GM12878 (cell line): ENCODE results near the gene FZR1. TPM values are rescaled to one million over a fixed set of nuclear protein-coding genes. Genes with fewer than 3 reads are reported as not detected.

ENCODE experiments used
- ATAC-seq: fragments of 200-7000 bp; cut with Tn5 transposase; 3 replicates; pipeline ENCODE4 v1.9.1; 2020; ENCODE audit warnings: mild to moderate bottlenecking, moderate library complexity
- BruUV-seq: library from RNA; stranded (reverse); fragments of 400-500 nt; replicated peaks from 2 replicates; lab custom pipeline; 2021; lab: Mats Ljungman, UMichigan
- CTCF ChIA-PET: fragments of 300-600 bp; sonication (Branson Sonifier 250); formaldehyde crosslinking; extraction: SDS; loops from one replicate; lab custom pipeline; 2021; ENCODE audit warnings: inconsistent platforms; lab: Yijun Ruan, JAX
- POLR2A ChIA-PET: fragments of 350-600 bp; formaldehyde crosslinking; extraction: SDS; loops from one replicate; lab custom pipeline; 2021; ENCODE audit warnings: inconsistent platforms; lab: Charles Lee
- RAD21 ChIA-PET: fragments of 300-600 bp; sonication (Branson Sonifier 250); formaldehyde crosslinking; loops from one replicate; lab custom pipeline; 2023; ENCODE audit warnings: antibody characterized with exemption; ENCODE audit not compliant: unreplicated experiment; lab: Charles Lee
- SMC1A ChIA-PET: fragments of 300-600 bp; sonication (Branson Sonifier 250); formaldehyde crosslinking; loops from one replicate; lab custom pipeline; 2023; ENCODE audit not compliant: unreplicated experiment, uncharacterized antibody; lab: Charles Lee
- DNase-seq: peaks from one replicate; pipeline ENCODE4 v3.0.0-alpha.2; 2011; ENCODE audit warnings: low read depth, low spot score
- FAIRE-seq: peaks from 3 replicates; lab custom pipeline; 2011; peaks lifted over from hg19 to GRCh38; lab: Jason Lieb, UNC
- H2AFZ ChIP-seq: 2 replicates; pipeline ENCODE4 v1.6.0; 2011; ENCODE audit warnings: low read depth, low read length, control low read depth; ENCODE audit not compliant: control insufficient read depth
- H3K27ac ChIP-seq: 2 replicates; pipeline ENCODE4 v1.5.1; 2011; ENCODE audit warnings: control low read depth; ENCODE audit not compliant: control insufficient read depth, insufficient read depth
- H3K27me3 ChIP-seq, 2 experiments: replicated peaks in 1 of 2; 2 replicates each; pipeline versions ENCODE4 v1.6.0 to v1.6.1; 2011; ENCODE audit warnings: low read length in 1 of 2; ENCODE audit not compliant: control insufficient read depth in 2 of 2, insufficient read depth in 2 of 2
- H3K36me3 ChIP-seq, 2 experiments: 2 replicates each; pipeline ENCODE4 v1.5.1; 2011; ENCODE audit warnings: low read length in 1 of 2; ENCODE audit not compliant: control insufficient read depth in 2 of 2, insufficient read depth in 2 of 2
- H3K4me1 ChIP-seq: 2 replicates; pipeline ENCODE4 v1.6.1; 2011; ENCODE audit warnings: mild to moderate bottlenecking, low read length, moderate library complexity, mixed read lengths; ENCODE audit not compliant: control insufficient read depth, insufficient read depth
- H3K4me2 ChIP-seq: 2 replicates; pipeline ENCODE4 v1.6.0; 2011; ENCODE audit warnings: control low read depth; ENCODE audit not compliant: control insufficient read depth, insufficient read depth
- H3K4me3 ChIP-seq: fragments of 200-600 bp; sonication (generic); 2 replicates; pipeline ENCODE4 v1.5.1; 2016
- H3K79me2 ChIP-seq: 2 replicates; pipeline ENCODE4 v1.6.0; 2011; ENCODE audit warnings: low read length; ENCODE audit not compliant: control insufficient read depth, insufficient read depth
- H3K9ac ChIP-seq: 2 replicates; pipeline ENCODE4 v1.8.0; 2011; ENCODE audit warnings: low read length, control low read depth, mixed read lengths; ENCODE audit not compliant: control insufficient read depth, insufficient read depth
- H3K9me3 ChIP-seq: replicated peaks from 3 replicates; pipeline ENCODE4 v1.5.1; 2011; ENCODE audit warnings: mild to moderate bottlenecking, low read length; ENCODE audit not compliant: control insufficient read depth, insufficient read depth
- H4K20me1 ChIP-seq: 2 replicates; pipeline ENCODE4 v1.6.0; 2011; ENCODE audit not compliant: control insufficient read depth, insufficient read depth
- BRCA1 ChIP-seq: IDR thresholded peaks from 2 replicates; pipeline ENCODE4 v1.6.1; 2011; ENCODE audit warnings: low read depth, low read length, improper control_type of control experiment
- DPF2 ChIP-seq: fragments of 450-650 bp; IDR thresholded peaks from 2 replicates; pipeline ENCODE4 v1.6.1; 2017; ENCODE audit warnings: mild to moderate bottlenecking
- IRF3 ChIP-seq: fragments of 450-650 bp; IDR thresholded peaks from 2 replicates; pipeline ENCODE4 v1.6.1; 2014; ENCODE audit warnings: mild to moderate bottlenecking
- KAT2A ChIP-seq: conservative IDR thresholded peaks from 2 replicates; pipeline ENCODE4 v1.6.1; 2011; ENCODE audit warnings: low read depth, low read length; ENCODE audit not compliant: control insufficient read depth
- NRF1 ChIP-seq: conservative IDR thresholded peaks from 2 replicates; pipeline ENCODE4 v1.6.1; 2011; ENCODE audit warnings: mild to moderate bottlenecking, low read depth, low read length, improper control_type of control experiment
- PBX3 ChIP-seq: IDR thresholded peaks from 2 replicates; pipeline ENCODE4 v1.6.1; 2011; ENCODE audit warnings: mild to moderate bottlenecking, low read depth, low read length, moderate library complexity; ENCODE audit not compliant: insufficient replicate concordance
- SRF ChIP-seq, 2 experiments: IDR thresholded peaks; 2 replicates each; pipeline ENCODE4 v1.6.1; 2011; ENCODE audit warnings: low read depth in 2 of 2, low read length in 2 of 2, mild to moderate bottlenecking in 1 of 2, moderate library complexity in 1 of 2
- ZNF24 ChIP-seq: fragments of 450-650 bp; IDR thresholded peaks from 2 replicates; pipeline ENCODE4 v1.6.1; 2017; ENCODE audit warnings: antibody characterized with exemption, mild to moderate bottlenecking
- WGBS: methylation state at CpG from one replicate; pipeline ENCODE4 v1.1.6; 2016; ENCODE audit warnings: low lambda C conversion rate; ENCODE audit not compliant: insufficient replicate concordance, insufficient coverage; ENCODE audit errors: missing lambda C conversion rate; 5-methylcytosine and 5-hydroxymethylcytosine counted together
- in situ Hi-C: fragments of 300-500 bp; cut with MboI; formaldehyde crosslinking; loops from 9 replicates; pipeline ENCODE4 v1.14.3; 2018; ENCODE audit warnings: mixed read lengths
- intact Hi-C: fragments of 100-400 bp; cut with micrococcal nuclease; formaldehyde crosslinking; loops from one replicate; pipeline ENCODE4 v1.14.2; 2022; ENCODE audit not compliant: unreplicated experiment
- polyA plus RNA-seq, 11 experiments: library from polyadenylated mRNA; depleted of rRNA in 4 of 11; unstranded in 6 of 11; stranded (reverse) in 5 of 11; fragments of >200 nt; fragmentation: Nextera tagmentation in 4 of 11; fragmentation: Illumina TruSeq in 1 of 11; extraction: Ambion mirVana in 4 of 11; extraction: Trizol in 1 of 11; gene quantifications; 1 replicate in 1 of 11; 2 replicates in 10 of 11; pipeline versions ENCODE4 v1.2.1 to v1.2.3, GENCODE V29; 2011 to 2016; ENCODE audit warnings: inconsistent platforms in 2 of 11, missing spikeins in 2 of 11, low read depth in 1 of 11
- total RNA-seq, 4 experiments: library from RNA; depleted of rRNA in 3 of 4; stranded (reverse); fragments of >200 nt in 3 of 4; fragmentation: Illumina TruSeq in 1 of 4; extraction: Trizol in 1 of 4; gene quantifications; 2 replicates each; pipeline versions ENCODE4 v1.2.1 to v1.2.3, GENCODE V29; 2013 to 2021

FZR1 gene
- total and polyA plus RNA-seq, 10 of the 15 experiments (the other 5 are each of a cell fraction or from before 2014, with no cell fraction given), result 0.11 to 44.2 (median 29.3) TPM

GRCh38 chr19:3517638-3518037 lies 11.5 kb downstream of the FZR1 start:
- H3K9ac ChIP-seq, result no peak overlapping the region
- H3K27me3 ChIP-seq, result no peaks in the 10 kb centered on the region
- H3K79me2 ChIP-seq, result peaks cover 5% of the 10 kb centered on the region
- H4K20me1 ChIP-seq, result no peaks in the 10 kb centered on the region
- H3K4me1 ChIP-seq, result peaks cover 4% of the 10 kb centered on the region; the same call in 1 of the 2 replicates
- CTCF ChIA-PET, result interaction anchor here (1.4 kb wide), 1 partner anchor 27 kb away, joined by 6 read pairs; no protein-coding TSS in a partner anchor
- FAIRE-seq (no peak), DNase-seq (no peak), ATAC-seq (no peak)
- no peak for TF ChIP-seq PBX3
- TF ChIP-seq NRF1, result no peak
- TF ChIP-seq SRF (IDR thresholded peaks at IDR 0.05; ENCODE audit: low read depth in 2 of 2, low read length in 2 of 2), result no peak
- TF ChIP-seq IRF3, result no peak
- no peak for TF ChIP-seq KAT2A
- TF ChIP-seq DPF2, result no peak
- no peak for TF ChIP-seq BRCA1
- no peak for TF ChIP-seq ZNF24
- intact Hi-C loops, result no loop called here
- H3K4me3 ChIP-seq, result no peak overlapping the region
- WGBS, result 65% methylated on average over 2 of the region's 2 CpGs
- H3K9me3 ChIP-seq, result no peaks in the 10 kb centered on the region
- H3K4me2 ChIP-seq, result no peak overlapping the region
- no TSS peak for BruUV-seq
- H3K27ac ChIP-seq, result no peak overlapping the region
- peaks cover 3 to 12% of the 10 kb centered on the region in 2 experiments; a peak in 2 of 4 replicates for H3K36me3 ChIP-seq
- H2AFZ ChIP-seq, result no peak overlapping the region
- RAD21 ChIA-PET, result no interaction called here
- POLR2A ChIA-PET, result interaction anchor here (0.6 to 0.7 kb wide), 2 partner anchors 57 to 719 kb away, joined by 4 to 8 read pairs; no protein-coding TSS in a partner anchor
- SMC1A ChIA-PET, result no interaction called here
- in situ Hi-C loops, result no loop called here
